ENCODE data around the gene RPS6KA1. TPM values are rescaled to one million over a fixed set of nuclear protein-coding genes. Genes with fewer than 3 reads are reported as not detected.

Gene RPS6KA1
- total and polyA plus RNA-seq, 9 of the 15 experiments (the other 6 are each of a cell fraction or from before 2014, with no cell fraction given), result 2.4 to 61.0 (median 35.5) TPM

GRCh38 chr1:26529655-26530409 is at the start of gene RPS6KA1 (continued):
- TF ChIP-seq YY1 (IDR thresholded peaks at IDR 0.05; ENCODE audit: borderline replicate concordance in 1 of 3, control insufficient read depth in 1 of 3, extremely low read depth in 1 of 3, insufficient read depth in 3 of 3, insufficient read length in 1 of 3, insufficient replicate concordance in 2 of 3, low read depth in 1 of 3, low read length in 2 of 3) (peak in 2 of 3 experiments; percentile 4 to 25), ZNF77 (CRISPR knock-in tag; IDR thresholded peaks at IDR 0.05) (no peak), HMGN3 (IDR thresholded peaks at IDR 0.05; ENCODE audit: borderline replicate concordance, extremely low read depth, insufficient read length, low read depth, low read length) (peak; percentile 64), TCF15 (CRISPR knock-in tag; IDR thresholded peaks at IDR 0.05) (no peak), RBM14 (IDR thresholded peaks at IDR 0.05; ENCODE audit: borderline replicate concordance, insufficient read depth, low read depth, low read length) (no peak), KLF1 (tag; IDR thresholded peaks at IDR 0.05) (peak; percentile 37; the same call in 1 of the 2 replicates), TOE1 (IDR thresholded peaks at IDR 0.05; ENCODE audit: borderline replicate concordance) (no peak), TOE1 (CRISPR knock-in tag; IDR thresholded peaks at IDR 0.05; ENCODE audit: borderline replicate concordance, low read depth) (0 out of 2 replicates have a peak, but pooled peaks have one; percentile 17), ZNF592 (IDR thresholded peaks at IDR 0.05) (peak; percentile 59; the same call in 1 of the 2 replicates), E2F6 (IDR thresholded peaks at IDR 0.05; ENCODE audit: borderline replicate concordance in 1 of 2, extremely low read depth in 1 of 2, insufficient read depth in 1 of 2, insufficient read length in 1 of 2, low read depth in 1 of 2, low read length in 1 of 2, poor library complexity in 1 of 2, severe bottlenecking in 1 of 2) (peak in 1 of 2 experiments; percentile 56), MTA3 (IDR thresholded peaks at IDR 0.05; ENCODE audit: borderline replicate concordance) (peak; percentile 59; the same call in 1 of the 2 replicates), KAT7 (CRISPR knock-in tag; IDR thresholded peaks at IDR 0.05; ENCODE audit: borderline replicate concordance) (0 out of 2 replicates have a peak, but pooled peaks have one; percentile 34), CREB3L1 (IDR thresholded peaks at IDR 0.05; ENCODE audit: borderline replicate concordance, low read depth) (peak; percentile 36), GATAD2B (IDR thresholded peaks at IDR 0.05; ENCODE audit: borderline replicate concordance) (peak; percentile 94), FOXA3 (CRISPR knock-in tag; conservative IDR thresholded peaks at IDR 0.05 in 1 of 2, IDR thresholded peaks at IDR 0.05 in 1 of 2) (0 out of 4 replicates have a peak, but pooled peaks of 1 of the 2 experiments have one; percentile 67), ZKSCAN1 (IDR thresholded peaks at IDR 0.05; ENCODE audit: low read depth, low read length) (no peak), CBFA2T2 (conservative IDR thresholded peaks at IDR 0.05) (no peak)
